WTC11 (cell line): ENCODE results near the gene NFIX. TPM values are rescaled to one million over a fixed set of nuclear protein-coding genes. Genes with fewer than 3 reads are reported as not detected.
A peak's percentile ranks its signal among the peaks of the same experiment; 100 is the strongest.

ENCODE experiments used
- ATAC-seq: fragments of 200-7000 bp; cut with Tn5 transposase; 2 replicates; pipeline ENCODE4 v1.10.0; 2021; ENCODE audit warnings: mild to moderate bottlenecking, moderate library complexity
- CTCF ChIA-PET: fragments of 300-600 bp; sonication (Branson Sonifier 250); formaldehyde crosslinking; loops from one replicate; lab custom pipeline; 2021; ENCODE audit warnings: antibody characterized with exemption; lab: Charles Lee
- POLR2A ChIA-PET: fragments of 350-600 bp; sonication (Branson Sonifier 250); formaldehyde crosslinking; loops from one replicate; lab custom pipeline; 2021; ENCODE audit warnings: antibody characterized with exemption; lab: Charles Lee
- DNase-seq: peaks from one replicate; pipeline ENCODE4 v3.0.0; 2021; ENCODE audit warnings: low spot score
- H3K27ac Mint-ChIP-seq: 2 replicates; pipeline ENCODE4 v1.8.0; 2021; ENCODE audit warnings: mixed read lengths
- H3K27me3 Mint-ChIP-seq: 2 replicates; pipeline ENCODE4 v1.8.0; 2021; ENCODE audit warnings: low read depth, mild to moderate bottlenecking, moderate library complexity, mixed read lengths
- H3K36me3 Mint-ChIP-seq: 2 replicates; pipeline ENCODE4 v1.8.0; 2021; ENCODE audit warnings: mixed read lengths
- H3K4me1 Mint-ChIP-seq: 2 replicates; pipeline ENCODE4 v1.8.0; 2022; ENCODE audit warnings: mixed read lengths
- H3K4me3 Mint-ChIP-seq: 2 replicates; pipeline ENCODE4 v1.8.0; 2021; ENCODE audit warnings: mild to moderate bottlenecking, moderate library complexity, mixed read lengths
- H3K9me3 Mint-ChIP-seq: 2 replicates; pipeline ENCODE4 v1.8.0; 2021; ENCODE audit warnings: mixed read lengths
- CBFB ChIP-seq: sonication (generic); formaldehyde crosslinking; IDR thresholded peaks from 2 replicates; pipeline ENCODE4 v1.8.1; 2022; ENCODE audit warnings: mild to moderate bottlenecking, low read depth, missing genetic modification reagents
- FOXP4 ChIP-seq: sonication (generic); formaldehyde crosslinking; IDR thresholded peaks from 2 replicates; pipeline ENCODE4 v1.8.0; 2022; ENCODE audit warnings: mild to moderate bottlenecking, missing genetic modification reagents
- GABPB1 ChIP-seq: sonication (generic); formaldehyde crosslinking; IDR thresholded peaks from 2 replicates; pipeline ENCODE4 v1.8.1; 2023; ENCODE audit warnings: mild to moderate bottlenecking, missing genetic modification reagents
- IRF2 ChIP-seq: sonication (generic); formaldehyde crosslinking; IDR thresholded peaks from 2 replicates; pipeline ENCODE4 v1.8.0; 2022; ENCODE audit warnings: low read depth, missing genetic modification reagents, borderline replicate concordance
- NR3C1 ChIP-seq: sonication (generic); formaldehyde crosslinking; conservative IDR thresholded peaks from 2 replicates; pipeline ENCODE4 v1.8.1; 2023; ENCODE audit warnings: low read depth, mild to moderate bottlenecking, missing genetic modification reagents
- TEAD4 ChIP-seq: sonication (generic); formaldehyde crosslinking; IDR thresholded peaks from 2 replicates; pipeline ENCODE4 v1.8.0; 2022; ENCODE audit warnings: mild to moderate bottlenecking, missing genetic modification reagents
- ZNF512 ChIP-seq: sonication (generic); formaldehyde crosslinking; IDR thresholded peaks from 2 replicates; pipeline ENCODE4 v1.8.1; 2022; ENCODE audit warnings: missing genetic modification reagents, borderline replicate concordance
- ZNF532 ChIP-seq: fragments of 250-450 bp; sonication (Bioruptor Pico); IDR thresholded peaks from 2 replicates; pipeline ENCODE4 v1.9.0; 2021; ENCODE audit warnings: mild to moderate bottlenecking, borderline replicate concordance
- total RNA-seq: library from RNA; stranded (reverse); gene quantifications from 3 replicates; pipeline ENCODE4 v1.2.3, GENCODE V29; 2021
- TF ChIP-seq, protein P1 (sequence below): sonication (generic); formaldehyde crosslinking; IDR thresholded peaks from 2 replicates; pipeline ENCODE4 v1.8.1; 2022; ENCODE audit warnings: mild to moderate bottlenecking, moderate library complexity, missing genetic modification reagents
- TF ChIP-seq, protein P2 (sequence below): fragments of 250-450 bp; sonication (Bioruptor Pico); IDR thresholded peaks from 2 replicates; pipeline ENCODE4 v2.1.2; 2022; ENCODE audit warnings: mild to moderate bottlenecking, moderate library complexity

Gene NFIX
- total RNA-seq, 1 experiment from 2014 or later, result 1.4 TPM

GRCh38 chr19:13053238-13053637 is 58.0 kb downstream of the NFIX start (continued):
- TF ChIP-seq ZNF532 (no peak), CBFB (CRISPR knock-in tag) (no peak), TEAD4 (CRISPR knock-in tag) (no peak)
- TF ChIP-seq, protein P1, sequence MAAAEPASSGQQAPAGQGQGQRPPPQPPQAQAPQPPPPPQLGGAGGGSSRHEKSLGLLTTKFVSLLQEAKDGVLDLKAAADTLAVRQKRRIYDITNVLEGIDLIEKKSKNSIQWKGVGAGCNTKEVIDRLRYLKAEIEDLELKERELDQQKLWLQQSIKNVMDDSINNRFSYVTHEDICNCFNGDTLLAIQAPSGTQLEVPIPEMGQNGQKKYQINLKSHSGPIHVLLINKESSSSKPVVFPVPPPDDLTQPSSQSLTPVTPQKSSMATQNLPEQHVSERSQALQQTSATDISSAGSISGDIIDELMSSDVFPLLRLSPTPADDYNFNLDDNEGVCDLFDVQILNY, result no peak
- TF ChIP-seq, protein P2, sequence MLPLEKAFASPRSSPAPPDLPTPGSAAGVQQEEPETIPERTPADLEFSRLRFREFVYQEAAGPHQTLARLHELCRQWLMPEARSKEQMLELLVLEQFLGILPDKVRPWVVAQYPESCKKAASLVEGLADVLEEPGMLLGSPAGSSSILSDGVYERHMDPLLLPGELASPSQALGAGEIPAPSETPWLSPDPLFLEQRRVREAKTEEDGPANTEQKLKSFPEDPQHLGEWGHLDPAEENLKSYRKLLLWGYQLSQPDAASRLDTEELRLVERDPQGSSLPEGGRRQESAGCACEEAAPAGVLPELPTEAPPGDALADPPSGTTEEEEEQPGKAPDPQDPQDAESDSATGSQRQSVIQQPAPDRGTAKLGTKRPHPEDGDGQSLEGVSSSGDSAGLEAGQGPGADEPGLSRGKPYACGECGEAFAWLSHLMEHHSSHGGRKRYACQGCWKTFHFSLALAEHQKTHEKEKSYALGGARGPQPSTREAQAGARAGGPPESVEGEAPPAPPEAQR (CRISPR knock-in tag), result no peak

DNA sequence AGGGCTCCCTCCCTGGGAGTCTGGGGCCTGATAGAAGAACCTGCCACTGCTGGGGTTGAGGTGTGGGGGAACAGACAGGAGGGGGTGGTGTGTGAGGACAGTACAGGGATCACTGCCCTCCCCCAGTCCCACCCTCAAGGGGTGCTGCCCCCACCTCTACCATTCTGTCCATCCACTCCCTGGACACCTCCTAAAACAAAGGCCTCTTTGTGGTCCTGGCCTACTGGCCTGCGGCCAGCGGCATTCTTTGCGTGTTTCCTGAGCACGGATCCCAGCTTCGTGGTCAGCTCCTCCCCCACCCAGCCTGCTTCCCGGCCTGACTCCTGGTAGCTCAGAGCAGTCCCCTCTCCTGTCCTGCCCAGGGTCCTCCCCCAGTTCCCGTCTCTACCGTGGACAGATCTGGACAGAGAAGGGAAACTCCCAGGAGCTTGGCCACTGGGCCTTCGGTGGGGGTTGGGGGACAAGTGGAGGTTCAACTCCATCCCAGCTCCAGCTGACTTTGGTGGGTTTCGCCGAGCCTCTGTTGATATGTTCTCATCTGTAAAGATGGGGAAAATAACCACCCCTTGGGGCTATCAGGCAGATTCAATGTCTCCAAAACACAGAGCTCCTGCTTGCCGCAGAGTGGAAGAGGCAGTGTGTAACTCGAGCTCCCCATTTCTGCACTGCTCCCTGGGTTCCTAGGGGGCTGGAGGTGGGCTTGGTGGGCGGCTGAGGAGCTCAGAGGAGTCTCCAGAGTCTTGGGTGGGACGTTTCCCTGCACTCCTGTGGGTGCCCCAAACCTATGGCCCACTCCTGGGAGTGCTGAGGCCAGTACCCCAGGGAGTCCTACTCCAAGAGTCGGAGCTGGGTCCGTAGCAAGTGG is 58.7 kb downstream of the NFIX start:
- POLR2A ChIA-PET, result interaction anchor here (0.6 to 1.7 kb wide), 2 partner anchors 11 to 89 kb away, joined by 3 to 5 read pairs; no protein-coding TSS in a partner anchor
- TF ChIP-seq IRF2 (CRISPR knock-in tag) (no peak), ZNF512 (CRISPR knock-in tag) (no peak), NR3C1 (CRISPR knock-in tag) (no peak), FOXP4 (CRISPR knock-in tag) (no peak), GABPB1 (CRISPR knock-in tag) (peak; percentile 62)
- H3K4me1 Mint-ChIP-seq, result peaks cover 57% of the 10 kb centered on the region
- no peaks in the 10 kb centered on the region for H3K9me3 Mint-ChIP-seq
- H3K4me3 Mint-ChIP-seq, result peak overlapping the region; percentile 41; the same call in 1 of the 2 replicates
- peaks cover 99% of the 10 kb centered on the region for H3K27me3 Mint-ChIP-seq
- no peaks in the 10 kb centered on the region for H3K36me3 Mint-ChIP-seq
- CTCF ChIA-PET, result interaction anchor here (0.5 to 12.4 kb wide), 20 partner anchors 10 to 229 kb away, joined by 3 to 294 read pairs (median 6); partner anchors contain the start of gene GCDH
- no peak overlapping the region for H3K27ac Mint-ChIP-seq
- DNase-seq, result peak; percentile 44
- no peak for ATAC-seq
